ENCODE measurements around the gene STX12.
"Not testable (repeated sequence)": the region's sequence is repeated elsewhere in the genome, so short reads cannot be mapped to it uniquely, and the experiment has no call there.

STX12 gene

DNA sequence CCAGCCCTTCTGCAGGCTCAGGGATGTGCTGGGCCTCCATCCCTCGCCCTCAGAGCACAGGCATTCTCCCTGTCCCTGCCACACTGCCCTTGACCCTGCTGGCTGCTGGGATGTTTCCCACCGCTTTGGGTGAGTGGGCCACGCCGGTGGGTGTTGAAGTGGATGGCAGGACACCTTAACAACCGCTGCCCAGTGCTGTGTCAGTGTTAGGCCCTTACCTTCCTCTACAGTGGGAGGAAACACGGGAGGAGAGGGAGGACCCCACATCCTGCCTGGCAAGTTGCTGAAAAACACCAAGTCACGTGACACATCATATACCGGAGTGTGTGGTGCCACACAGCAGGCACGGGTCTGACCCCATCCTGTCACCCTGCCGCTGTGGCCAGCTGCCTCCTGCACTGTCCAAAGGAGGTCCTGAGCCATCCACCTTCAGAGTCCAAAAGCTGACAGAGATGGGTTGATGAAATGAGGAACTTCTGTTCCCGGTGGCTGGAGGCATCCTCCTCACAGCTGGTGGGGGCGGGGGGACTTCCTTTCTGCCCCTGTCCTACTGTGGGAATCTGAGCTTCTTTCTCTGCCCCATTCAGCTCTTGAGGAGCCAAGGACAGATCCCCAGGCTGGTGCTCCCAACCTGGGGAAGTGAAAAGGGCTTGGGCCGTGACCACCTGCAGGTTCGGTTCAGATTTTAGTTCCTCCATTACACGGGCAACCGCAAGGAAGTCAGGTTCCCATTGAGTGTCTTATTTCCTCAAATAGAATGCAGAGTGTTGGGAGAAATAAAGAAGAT, 96.1 kb downstream of the STX12 start:
- DNase-seq (ENCODE audit: low read depth), result no peak

- no peak for DNase-seq (ENCODE audit: low read depth)
These were observed 96.7 kb downstream of the STX12 start for GRCh38 chr1:27869719-27870085.

- DNase-seq (ENCODE audit: low read depth), result not testable (repeated sequence)
These were observed 98.1 kb downstream of the STX12 start for GRCh38 chr1:27871076-27871475.

DNA sequence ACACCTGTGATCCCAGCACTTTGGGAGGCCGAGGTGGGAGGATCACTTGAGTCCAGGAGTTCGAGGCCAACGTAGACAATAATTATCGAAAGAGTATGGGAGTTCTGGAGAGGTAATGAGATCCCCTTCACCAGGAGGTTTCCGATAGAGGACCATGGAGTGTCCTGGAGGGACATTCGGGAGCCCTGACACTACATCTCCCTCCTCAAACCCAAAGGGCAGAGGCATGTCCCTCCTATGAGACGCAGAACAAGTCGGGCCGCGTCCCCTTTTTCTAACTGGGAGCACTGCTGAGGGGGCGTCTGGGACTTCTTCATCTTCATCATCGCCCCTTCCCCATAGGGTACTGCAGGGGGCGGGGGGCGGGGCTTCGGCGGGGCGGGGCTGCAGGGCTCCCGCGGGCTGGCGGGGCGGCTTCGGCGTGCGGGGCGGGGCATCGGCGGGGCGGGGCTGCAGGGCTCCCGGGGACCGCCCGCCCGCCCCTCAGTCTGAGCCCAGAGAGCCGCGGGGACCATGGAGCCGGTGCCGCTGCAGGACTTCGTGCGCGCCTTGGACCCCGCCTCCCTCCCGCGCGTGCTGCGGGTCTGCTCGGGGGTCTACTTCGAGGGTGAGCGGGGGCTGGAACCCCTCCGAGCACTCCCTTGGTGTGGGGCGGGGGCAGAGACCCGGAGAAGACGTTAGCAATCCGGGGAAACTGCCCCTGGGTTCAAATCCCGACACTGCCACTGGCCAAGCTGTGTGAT, 99.2 kb downstream of the STX12 start, which contains the start of gene THEMIS2:
Gene THEMIS2 (plus strand): TSS at position 486 of the 743 bp plus-strand sequence. CDS start 28 bp downstream, at position 514.
- DNase-seq (ENCODE audit: low read depth), result no peak

GRCh38 chr1:27872802-27873551, 100.0 kb downstream of the STX12 start:
- DNase-seq (ENCODE audit: low read depth), result no peak

- DNase-seq (ENCODE audit: low read depth), result no peak
These were observed 100.8 kb downstream of the STX12 start for GRCh38 chr1:27873671-27874384.

All from GM04504 (cell line).